ENCODE data around the gene UBQLN4. TPM values are rescaled to one million over a fixed set of nuclear protein-coding genes. Genes with fewer than 3 reads are reported as not detected.
"Not testable (repeated sequence)": the region's sequence is repeated elsewhere in the genome, so short reads cannot be mapped to it uniquely, and the experiment has no call there.

Gene UBQLN4
- total and polyA plus RNA-seq, 4 donors, result 7.4 to 17.8 (median 11.3) TPM

GRCh38 chr1:156042828-156043227 lies 10.8 kb downstream of the UBQLN4 start:
- no peaks in the 10 kb centered on the region for H3K9me3 ChIP-seq (ENCODE audit: control insufficient read depth in 4 of 4, low read length in 3 of 4)
- H3K27ac ChIP-seq (ENCODE audit: low read depth in 1 of 2, low read length in 2 of 2), result no peak overlapping the region
- H3K4me3 ChIP-seq (ENCODE audit: low read depth in 1 of 3, low read length in 3 of 3), result no peak overlapping the region
- no peaks in the 10 kb centered on the region for H3K27me3 ChIP-seq (ENCODE audit: control insufficient read depth in 4 of 4, insufficient read depth in 4 of 4, low read length in 3 of 4)
- WGBS, result 93% methylated on average over 3 of the region's 3 CpGs
- peaks cover 0 to 3% (median 0%) of the 10 kb centered on the region in 4 donors for H3K4me1 ChIP-seq (ENCODE audit: control insufficient read depth in 4 of 4, insufficient read depth in 4 of 4, low read length in 3 of 4)
- H3K36me3 ChIP-seq (ENCODE audit: control insufficient read depth in 4 of 4, insufficient read depth in 3 of 4, low read depth in 1 of 4, low read length in 3 of 4), result peaks cover 5 to 30% (median 17%) of the 10 kb centered on the region in 4 donors
- no peak overlapping the region for H3K9ac ChIP-seq (ENCODE audit: low read depth in 1 of 2, low read length in 2 of 2)
- no peak for DNase-seq (ENCODE audit: low spot score)
- no peak for TF ChIP-seq EGR1 (IDR thresholded peaks at IDR 0.05; ENCODE audit: low read depth in 2 of 2)
- TF ChIP-seq, protein P1, sequence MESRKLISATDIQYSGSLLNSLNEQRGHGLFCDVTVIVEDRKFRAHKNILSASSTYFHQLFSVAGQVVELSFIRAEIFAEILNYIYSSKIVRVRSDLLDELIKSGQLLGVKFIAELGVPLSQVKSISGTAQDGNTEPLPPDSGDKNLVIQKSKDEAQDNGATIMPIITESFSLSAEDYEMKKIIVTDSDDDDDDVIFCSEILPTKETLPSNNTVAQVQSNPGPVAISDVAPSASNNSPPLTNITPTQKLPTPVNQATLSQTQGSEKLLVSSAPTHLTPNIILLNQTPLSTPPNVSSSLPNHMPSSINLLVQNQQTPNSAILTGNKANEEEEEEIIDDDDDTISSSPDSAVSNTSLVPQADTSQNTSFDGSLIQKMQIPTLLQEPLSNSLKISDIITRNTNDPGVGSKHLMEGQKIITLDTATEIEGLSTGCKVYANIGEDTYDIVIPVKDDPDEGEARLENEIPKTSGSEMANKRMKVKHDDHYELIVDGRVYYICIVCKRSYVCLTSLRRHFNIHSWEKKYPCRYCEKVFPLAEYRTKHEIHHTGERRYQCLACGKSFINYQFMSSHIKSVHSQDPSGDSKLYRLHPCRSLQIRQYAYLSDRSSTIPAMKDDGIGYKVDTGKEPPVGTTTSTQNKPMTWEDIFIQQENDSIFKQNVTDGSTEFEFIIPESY (IDR thresholded peaks at IDR 0.05), result no peak
- TF ChIP-seq CTCF (IDR thresholded peaks at IDR 0.05; ENCODE audit: low read depth, low read length, missing input control), result no peak
- no peak for TF ChIP-seq SP1 (IDR thresholded peaks at IDR 0.05)
- TF ChIP-seq TAF1 (conservative IDR thresholded peaks at IDR 0.05), result no peak
- TF ChIP-seq NR2F2 (IDR thresholded peaks at IDR 0.05), result no peak
- TF ChIP-seq RXRA (IDR thresholded peaks at IDR 0.05), result no peak
- TF ChIP-seq, protein P2, sequence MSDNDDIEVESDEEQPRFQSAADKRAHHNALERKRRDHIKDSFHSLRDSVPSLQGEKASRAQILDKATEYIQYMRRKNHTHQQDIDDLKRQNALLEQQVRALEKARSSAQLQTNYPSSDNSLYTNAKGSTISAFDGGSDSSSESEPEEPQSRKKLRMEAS (IDR thresholded peaks at IDR 0.05), result no peak
- TF ChIP-seq FOXA2 (IDR thresholded peaks at IDR 0.05), result no peak
- no peak for TF ChIP-seq YY1 (IDR thresholded peaks at IDR 0.05)
- no peak for TF ChIP-seq ATF3 (IDR thresholded peaks at IDR 0.05)
- no peak for TF ChIP-seq JUND (IDR thresholded peaks at IDR 0.05)
- TF ChIP-seq REST (IDR thresholded peaks at IDR 0.05), result no peak
- no peak for TF ChIP-seq GABPA (IDR thresholded peaks at IDR 0.05 in 1 of 2, conservative IDR thresholded peaks at IDR 0.05 in 1 of 2)
- no peak for TF ChIP-seq HNF4G (IDR thresholded peaks at IDR 0.05)
- no peak for TF ChIP-seq FOXA1 (IDR thresholded peaks at IDR 0.05)
- TF ChIP-seq HNF4A (conservative IDR thresholded peaks at IDR 0.05), result no peak
- TF ChIP-seq RAD21 (IDR thresholded peaks at IDR 0.05), result no peak

- not testable (repeated sequence) for H3K9ac ChIP-seq (ENCODE audit: low read depth in 1 of 2, low read length in 2 of 2); H3K27me3 ChIP-seq (ENCODE audit: control insufficient read depth in 4 of 4, insufficient read depth in 4 of 4, low read length in 3 of 4); H3K27ac ChIP-seq (ENCODE audit: low read depth in 1 of 2, low read length in 2 of 2); DNase-seq (ENCODE audit: low spot score); H3K4me3 ChIP-seq (ENCODE audit: low read depth in 1 of 3, low read length in 3 of 3); H3K4me1 ChIP-seq (ENCODE audit: control insufficient read depth in 4 of 4, insufficient read depth in 4 of 4, low read length in 3 of 4); H3K9me3 ChIP-seq (ENCODE audit: control insufficient read depth in 4 of 4, low read length in 3 of 4)
- 97% methylated on average over 4 of the region's 4 CpGs for WGBS
- H3K36me3 ChIP-seq (ENCODE audit: control insufficient read depth in 4 of 4, insufficient read depth in 3 of 4, low read depth in 1 of 4, low read length in 3 of 4), result peaks cover 0 to 11% (median 3%) of the 10 kb centered on the region in 4 donors
Observed at GRCh38 chr1:156034991-156035390, 18.6 kb downstream of the UBQLN4 start.

All from liver (tissue), 9 donors.